Measurements from ENCODE around the gene ANKRD12. TPM values are rescaled to one million over a fixed set of nuclear protein-coding genes. Genes with fewer than 3 reads are reported as not detected.

ANKRD12 gene
- total RNA-seq, 1 experiment from 2014 or later: 30.7 TPM

DNA sequence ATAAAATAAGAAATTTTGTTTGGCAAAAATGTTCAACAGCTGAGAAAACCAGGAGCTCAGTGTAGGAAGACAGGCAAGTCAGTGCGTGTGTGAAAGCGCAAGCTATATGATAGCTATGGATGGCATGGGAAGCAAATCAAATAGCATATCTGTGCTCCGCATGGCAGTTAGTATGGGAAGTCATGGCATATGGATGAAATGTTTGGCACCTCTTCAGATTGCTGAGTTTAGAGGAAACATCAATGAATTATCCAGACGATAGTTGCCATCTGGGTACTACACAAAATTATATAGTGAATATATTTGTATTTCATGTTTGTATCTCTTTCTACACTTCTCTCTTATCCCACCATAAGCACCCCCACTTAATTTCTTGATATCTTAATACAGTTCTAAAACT is 112.1 kb downstream of the ANKRD12 start:
- Histone ChIP-seq H3K27me3 (ENCODE audit: control insufficient read depth, insufficient read depth, low read length) (no peaks in the 10 kb centered on the region), H3K4me1 (ENCODE audit: control insufficient read depth, insufficient read depth, low read length) (no peaks in the 10 kb centered on the region), H3K4me3 (ENCODE audit: low read depth in 2 of 2, low read length in 2 of 2) (no peak overlapping the region), H3K36me3 (ENCODE audit: control insufficient read depth, insufficient read depth, low read length) (no peaks in the 10 kb centered on the region), H3K9me3 (ENCODE audit: control insufficient read depth, insufficient read depth, low read depth, low read length) (no peaks in the 10 kb centered on the region), H3K27ac (ENCODE audit: low read length) (no peak overlapping the region)
- ChIA-PET POLR2A (no interaction called here), CTCF (no interaction called here)
- intact Hi-C loops (cut with micrococcal nuclease; ENCODE audit: unreplicated experiment): no loop called here
- TF ChIP-seq, protein P1, sequence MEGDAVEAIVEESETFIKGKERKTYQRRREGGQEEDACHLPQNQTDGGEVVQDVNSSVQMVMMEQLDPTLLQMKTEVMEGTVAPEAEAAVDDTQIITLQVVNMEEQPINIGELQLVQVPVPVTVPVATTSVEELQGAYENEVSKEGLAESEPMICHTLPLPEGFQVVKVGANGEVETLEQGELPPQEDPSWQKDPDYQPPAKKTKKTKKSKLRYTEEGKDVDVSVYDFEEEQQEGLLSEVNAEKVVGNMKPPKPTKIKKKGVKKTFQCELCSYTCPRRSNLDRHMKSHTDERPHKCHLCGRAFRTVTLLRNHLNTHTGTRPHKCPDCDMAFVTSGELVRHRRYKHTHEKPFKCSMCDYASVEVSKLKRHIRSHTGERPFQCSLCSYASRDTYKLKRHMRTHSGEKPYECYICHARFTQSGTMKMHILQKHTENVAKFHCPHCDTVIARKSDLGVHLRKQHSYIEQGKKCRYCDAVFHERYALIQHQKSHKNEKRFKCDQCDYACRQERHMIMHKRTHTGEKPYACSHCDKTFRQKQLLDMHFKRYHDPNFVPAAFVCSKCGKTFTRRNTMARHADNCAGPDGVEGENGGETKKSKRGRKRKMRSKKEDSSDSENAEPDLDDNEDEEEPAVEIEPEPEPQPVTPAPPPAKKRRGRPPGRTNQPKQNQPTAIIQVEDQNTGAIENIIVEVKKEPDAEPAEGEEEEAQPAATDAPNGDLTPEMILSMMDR (IDR thresholded peaks at IDR 0.05): no peak
- TF ChIP-seq, protein P2, sequence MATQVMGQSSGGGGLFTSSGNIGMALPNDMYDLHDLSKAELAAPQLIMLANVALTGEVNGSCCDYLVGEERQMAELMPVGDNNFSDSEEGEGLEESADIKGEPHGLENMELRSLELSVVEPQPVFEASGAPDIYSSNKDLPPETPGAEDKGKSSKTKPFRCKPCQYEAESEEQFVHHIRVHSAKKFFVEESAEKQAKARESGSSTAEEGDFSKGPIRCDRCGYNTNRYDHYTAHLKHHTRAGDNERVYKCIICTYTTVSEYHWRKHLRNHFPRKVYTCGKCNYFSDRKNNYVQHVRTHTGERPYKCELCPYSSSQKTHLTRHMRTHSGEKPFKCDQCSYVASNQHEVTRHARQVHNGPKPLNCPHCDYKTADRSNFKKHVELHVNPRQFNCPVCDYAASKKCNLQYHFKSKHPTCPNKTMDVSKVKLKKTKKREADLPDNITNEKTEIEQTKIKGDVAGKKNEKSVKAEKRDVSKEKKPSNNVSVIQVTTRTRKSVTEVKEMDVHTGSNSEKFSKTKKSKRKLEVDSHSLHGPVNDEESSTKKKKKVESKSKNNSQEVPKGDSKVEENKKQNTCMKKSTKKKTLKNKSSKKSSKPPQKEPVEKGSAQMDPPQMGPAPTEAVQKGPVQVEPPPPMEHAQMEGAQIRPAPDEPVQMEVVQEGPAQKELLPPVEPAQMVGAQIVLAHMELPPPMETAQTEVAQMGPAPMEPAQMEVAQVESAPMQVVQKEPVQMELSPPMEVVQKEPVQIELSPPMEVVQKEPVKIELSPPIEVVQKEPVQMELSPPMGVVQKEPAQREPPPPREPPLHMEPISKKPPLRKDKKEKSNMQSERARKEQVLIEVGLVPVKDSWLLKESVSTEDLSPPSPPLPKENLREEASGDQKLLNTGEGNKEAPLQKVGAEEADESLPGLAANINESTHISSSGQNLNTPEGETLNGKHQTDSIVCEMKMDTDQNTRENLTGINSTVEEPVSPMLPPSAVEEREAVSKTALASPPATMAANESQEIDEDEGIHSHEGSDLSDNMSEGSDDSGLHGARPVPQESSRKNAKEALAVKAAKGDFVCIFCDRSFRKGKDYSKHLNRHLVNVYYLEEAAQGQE (IDR thresholded peaks at IDR 0.05; ENCODE audit: insufficient read depth in 1 of 2, low read depth in 2 of 2, low read length in 1 of 2): no peak
- TF ChIP-seq POLR2AphosphoS5 (IDR thresholded peaks at IDR 0.05; ENCODE audit: low read depth, low read length) (no peak), SIN3A (IDR thresholded peaks at IDR 0.05; ENCODE audit: borderline replicate concordance, insufficient read depth, low read depth, low read length) (no peak), TCF7L2 (IDR thresholded peaks at IDR 0.05; ENCODE audit: low read depth, low read length) (no peak)
- DNase-seq (ENCODE audit: low read depth, low spot score): no peak
- in situ Hi-C loops (cut with HindIII; ENCODE audit: low pct_unique_long_range_greater_than_20kb, low sequenced_read_pairs): no loop called here
- BruUV-seq (replicated peaks): no TSS peak
- no peak for ATAC-seq

DNA sequence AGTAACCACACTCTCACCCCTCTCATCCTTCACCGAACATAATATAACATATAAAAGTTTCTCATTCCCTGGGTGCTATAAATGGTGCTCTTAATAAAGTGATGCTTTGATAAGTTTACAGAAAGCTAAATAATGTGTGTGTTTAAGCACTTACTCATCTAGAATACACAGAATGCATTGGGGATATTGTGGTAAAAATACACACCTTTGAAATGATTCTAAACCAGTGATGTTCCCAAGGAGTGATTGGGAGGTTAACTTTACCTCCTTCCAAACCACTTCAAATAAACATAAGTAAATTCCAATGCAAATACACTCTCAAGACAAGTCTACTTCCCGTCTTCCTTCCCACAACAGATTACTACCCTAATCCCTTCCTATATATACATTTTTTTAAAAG is 112.7 kb downstream of the ANKRD12 start:
- Histone ChIP-seq H3K27ac (ENCODE audit: low read length) (no peak overlapping the region), H3K4me1 (ENCODE audit: control insufficient read depth, insufficient read depth, low read length) (no peaks in the 10 kb centered on the region), H3K9me3 (ENCODE audit: control insufficient read depth, insufficient read depth, low read depth, low read length) (no peaks in the 10 kb centered on the region), H3K4me3 (ENCODE audit: low read depth in 2 of 2, low read length in 2 of 2) (no peak overlapping the region), H3K27me3 (ENCODE audit: control insufficient read depth, insufficient read depth, low read length) (no peaks in the 10 kb centered on the region), H3K36me3 (ENCODE audit: control insufficient read depth, insufficient read depth, low read length) (no peaks in the 10 kb centered on the region)
- CTCF ChIA-PET: no interaction called here
- TF ChIP-seq TCF7L2 (IDR thresholded peaks at IDR 0.05; ENCODE audit: low read depth, low read length) (no peak), SIN3A (IDR thresholded peaks at IDR 0.05; ENCODE audit: borderline replicate concordance, insufficient read depth, low read depth, low read length) (no peak), POLR2AphosphoS5 (IDR thresholded peaks at IDR 0.05; ENCODE audit: low read depth, low read length) (no peak)
- TF ChIP-seq, protein P1 (IDR thresholded peaks at IDR 0.05): no peak
- TF ChIP-seq, protein P2 (IDR thresholded peaks at IDR 0.05; ENCODE audit: insufficient read depth in 1 of 2, low read depth in 2 of 2, low read length in 1 of 2): no peak
- POLR2A ChIA-PET: no interaction called here
- DNase-seq (ENCODE audit: low read depth, low spot score) (no peak), ATAC-seq (no peak)
- in situ Hi-C loops (cut with HindIII; ENCODE audit: low pct_unique_long_range_greater_than_20kb, low sequenced_read_pairs): no loop called here
- no TSS peak for BruUV-seq (replicated peaks)
- intact Hi-C loops (cut with micrococcal nuclease; ENCODE audit: unreplicated experiment): no loop called here
